Cardiac fibroblast (primary cell): ENCODE data around the gene GRK5.

Experiments used
- DNase-seq, 2 donors: peaks; one replicate each; pipeline versions ENCODE4 v3.0.0 to v3.0.0-alpha.2; 2010; ENCODE audit warnings: low read depth in 2 of 2
- H3K4me3 ChIP-seq, 2 donors: replicated peaks in 1 of 2; 1 replicate in 1 of 2; 2 replicates in 1 of 2; pipeline ENCODE4 v1.5.1; 2011; ENCODE audit warnings: low read depth in 2 of 2, low read length in 2 of 2, mild to moderate bottlenecking in 2 of 2, moderate library complexity in 1 of 2
- TF ChIP-seq, protein P1 (sequence below): IDR thresholded peaks from one replicate; pipeline ENCODE4 v1.5.1; 2011; ENCODE audit warnings: low read depth, mild to moderate bottlenecking, low read length, inconsistent platforms

The GRK5 gene

DNA sequence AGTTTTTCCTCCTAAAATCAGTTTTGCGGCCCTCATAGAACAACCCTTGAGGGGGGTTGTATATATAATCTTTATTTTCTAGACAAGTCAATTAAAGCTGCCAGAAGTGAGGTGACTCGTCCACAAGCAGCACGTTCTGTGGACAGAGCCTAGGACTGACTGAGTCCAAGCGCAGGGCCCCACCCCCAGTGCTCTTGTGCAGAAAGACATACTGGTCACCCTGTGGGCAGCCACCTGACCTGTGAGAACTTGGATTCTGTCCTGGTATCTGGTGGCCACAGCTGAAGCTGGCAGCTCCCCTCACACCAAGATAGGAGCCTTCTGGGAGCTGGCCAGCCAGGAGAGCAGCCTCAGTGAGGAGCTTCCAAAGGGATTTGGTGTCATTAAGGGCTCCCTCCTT lies 89.3 kb downstream of the GRK5 start:
- no peak overlapping the region for H3K4me3 ChIP-seq
- DNase-seq = no peak
- TF ChIP-seq, protein P1, sequence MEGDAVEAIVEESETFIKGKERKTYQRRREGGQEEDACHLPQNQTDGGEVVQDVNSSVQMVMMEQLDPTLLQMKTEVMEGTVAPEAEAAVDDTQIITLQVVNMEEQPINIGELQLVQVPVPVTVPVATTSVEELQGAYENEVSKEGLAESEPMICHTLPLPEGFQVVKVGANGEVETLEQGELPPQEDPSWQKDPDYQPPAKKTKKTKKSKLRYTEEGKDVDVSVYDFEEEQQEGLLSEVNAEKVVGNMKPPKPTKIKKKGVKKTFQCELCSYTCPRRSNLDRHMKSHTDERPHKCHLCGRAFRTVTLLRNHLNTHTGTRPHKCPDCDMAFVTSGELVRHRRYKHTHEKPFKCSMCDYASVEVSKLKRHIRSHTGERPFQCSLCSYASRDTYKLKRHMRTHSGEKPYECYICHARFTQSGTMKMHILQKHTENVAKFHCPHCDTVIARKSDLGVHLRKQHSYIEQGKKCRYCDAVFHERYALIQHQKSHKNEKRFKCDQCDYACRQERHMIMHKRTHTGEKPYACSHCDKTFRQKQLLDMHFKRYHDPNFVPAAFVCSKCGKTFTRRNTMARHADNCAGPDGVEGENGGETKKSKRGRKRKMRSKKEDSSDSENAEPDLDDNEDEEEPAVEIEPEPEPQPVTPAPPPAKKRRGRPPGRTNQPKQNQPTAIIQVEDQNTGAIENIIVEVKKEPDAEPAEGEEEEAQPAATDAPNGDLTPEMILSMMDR = no peak

GRCh38 chr10:119297207-119297968 lies 90.0 kb downstream of the GRK5 start:
- H3K4me3 ChIP-seq = no peak overlapping the region
- DNase-seq = peak in 1 of 2 donors; percentile 27
- TF ChIP-seq, protein P1 = no peak

DNA sequence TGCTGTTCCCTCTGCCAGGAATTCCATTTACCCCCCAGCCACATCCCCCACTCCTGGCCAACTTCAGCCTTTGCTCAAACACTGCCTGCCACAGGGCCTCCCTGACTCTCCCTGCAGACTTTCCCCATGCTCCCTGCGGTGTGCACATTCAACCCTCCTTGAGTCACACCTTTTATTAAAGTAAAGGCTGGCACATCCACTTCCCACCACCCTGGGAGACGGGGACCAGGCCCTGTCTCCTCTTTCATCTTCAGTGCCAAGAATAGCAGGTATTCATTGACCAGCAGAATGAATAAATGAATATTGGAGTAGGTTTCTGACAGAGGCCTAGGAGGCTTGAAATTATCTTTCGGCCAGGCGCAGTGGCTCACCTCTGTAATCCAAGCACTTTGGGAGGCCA lies 91.4 kb downstream of the GRK5 start:
- no peak for DNase-seq
- TF ChIP-seq, protein P1 = no peak
- no peak overlapping the region for H3K4me3 ChIP-seq

DNA sequence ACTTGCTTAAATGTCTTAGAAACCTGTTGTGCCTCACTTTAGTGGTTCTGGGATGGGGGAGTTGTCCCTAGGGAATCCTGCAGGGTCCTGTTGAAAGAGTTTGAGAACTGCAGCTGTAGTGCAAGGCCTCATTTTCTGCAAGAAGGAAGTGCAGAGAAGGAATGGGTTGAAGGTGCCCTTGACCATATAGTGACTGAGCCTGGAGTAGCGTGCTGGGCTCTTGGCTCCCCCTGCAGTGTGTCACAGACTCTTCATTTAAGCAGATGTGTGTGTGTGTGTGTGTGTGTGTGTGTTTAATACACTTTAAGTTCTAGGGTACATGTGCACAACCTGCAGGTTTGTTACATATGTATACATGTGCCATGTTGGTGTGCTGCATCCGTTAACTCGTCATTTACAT lies 92.2 kb downstream of the GRK5 start:
- peak; percentile 41 to 42 for DNase-seq

GRCh38 chr10:119301397-119301796 lies 94.0 kb downstream of the GRK5 start:
- no peak overlapping the region for H3K4me3 ChIP-seq
- TF ChIP-seq, protein P1 = no peak
- DNase-seq = no peak

More for the DNA sequence above, 92.2 kb downstream of the GRK5 start:
- TF ChIP-seq, protein P1 = no peak
- no peak overlapping the region for H3K4me3 ChIP-seq

- DNase-seq = no peak
- no peak overlapping the region for H3K4me3 ChIP-seq
- TF ChIP-seq, protein P1 = no peak
These were observed 94.8 kb downstream of the GRK5 start for GRCh38 chr10:119302172-119302571.
